GM12873 (cell line): ENCODE data around the gene ANGPTL5.

Experiments
- TF ChIP-seq, protein P1 (sequence below): IDR thresholded peaks from 2 replicates; pipeline ENCODE4 v1.5.1; 2012; ENCODE audit warnings: low read depth, mild to moderate bottlenecking, moderate library complexity, low read length, control low read depth; ENCODE audit not compliant: insufficient read depth; ENCODE audit errors: missing control alignments

ANGPTL5 gene

DNA sequence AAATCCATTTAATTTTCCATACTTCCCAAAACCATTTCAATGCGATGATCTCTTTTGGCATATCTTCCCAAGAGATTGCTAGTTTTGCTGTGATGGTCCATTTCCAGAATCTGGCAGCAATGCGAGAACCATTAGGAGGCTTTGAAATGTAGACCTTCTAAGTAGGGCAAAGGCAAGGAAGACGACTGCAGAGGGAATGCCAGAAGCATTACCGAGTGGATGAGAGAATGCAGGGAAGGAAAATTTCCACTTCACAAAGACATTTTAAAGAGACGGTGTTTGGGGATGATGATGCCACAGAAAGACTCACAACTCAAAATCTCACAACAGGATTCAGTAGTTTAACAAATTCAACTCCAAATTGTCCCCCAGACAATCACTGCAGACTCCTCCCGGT, 2.0 kb downstream of the ANGPTL5 start:
- TF ChIP-seq, protein P1, sequence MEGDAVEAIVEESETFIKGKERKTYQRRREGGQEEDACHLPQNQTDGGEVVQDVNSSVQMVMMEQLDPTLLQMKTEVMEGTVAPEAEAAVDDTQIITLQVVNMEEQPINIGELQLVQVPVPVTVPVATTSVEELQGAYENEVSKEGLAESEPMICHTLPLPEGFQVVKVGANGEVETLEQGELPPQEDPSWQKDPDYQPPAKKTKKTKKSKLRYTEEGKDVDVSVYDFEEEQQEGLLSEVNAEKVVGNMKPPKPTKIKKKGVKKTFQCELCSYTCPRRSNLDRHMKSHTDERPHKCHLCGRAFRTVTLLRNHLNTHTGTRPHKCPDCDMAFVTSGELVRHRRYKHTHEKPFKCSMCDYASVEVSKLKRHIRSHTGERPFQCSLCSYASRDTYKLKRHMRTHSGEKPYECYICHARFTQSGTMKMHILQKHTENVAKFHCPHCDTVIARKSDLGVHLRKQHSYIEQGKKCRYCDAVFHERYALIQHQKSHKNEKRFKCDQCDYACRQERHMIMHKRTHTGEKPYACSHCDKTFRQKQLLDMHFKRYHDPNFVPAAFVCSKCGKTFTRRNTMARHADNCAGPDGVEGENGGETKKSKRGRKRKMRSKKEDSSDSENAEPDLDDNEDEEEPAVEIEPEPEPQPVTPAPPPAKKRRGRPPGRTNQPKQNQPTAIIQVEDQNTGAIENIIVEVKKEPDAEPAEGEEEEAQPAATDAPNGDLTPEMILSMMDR: no peak

DNA sequence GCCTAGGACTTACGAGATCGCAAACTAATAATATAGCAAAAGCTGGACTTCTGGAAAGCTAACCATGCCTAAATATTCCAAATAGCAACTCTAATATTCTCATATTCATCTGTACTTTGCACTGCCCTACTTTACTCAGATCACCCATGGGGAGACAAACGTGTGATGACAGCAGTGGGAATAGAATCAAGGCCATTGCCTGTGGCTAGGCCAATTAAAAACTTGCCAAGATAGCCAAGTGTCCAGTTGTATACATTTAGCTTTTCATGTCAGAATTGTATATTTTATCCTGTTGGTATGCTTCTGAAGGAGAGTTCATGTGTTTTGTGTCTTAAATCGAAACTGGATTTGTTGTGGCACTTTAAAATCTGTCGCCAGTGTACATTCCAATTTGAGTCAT, 2.7 kb downstream of the ANGPTL5 start:
- TF ChIP-seq, protein P1: no peak

DNA sequence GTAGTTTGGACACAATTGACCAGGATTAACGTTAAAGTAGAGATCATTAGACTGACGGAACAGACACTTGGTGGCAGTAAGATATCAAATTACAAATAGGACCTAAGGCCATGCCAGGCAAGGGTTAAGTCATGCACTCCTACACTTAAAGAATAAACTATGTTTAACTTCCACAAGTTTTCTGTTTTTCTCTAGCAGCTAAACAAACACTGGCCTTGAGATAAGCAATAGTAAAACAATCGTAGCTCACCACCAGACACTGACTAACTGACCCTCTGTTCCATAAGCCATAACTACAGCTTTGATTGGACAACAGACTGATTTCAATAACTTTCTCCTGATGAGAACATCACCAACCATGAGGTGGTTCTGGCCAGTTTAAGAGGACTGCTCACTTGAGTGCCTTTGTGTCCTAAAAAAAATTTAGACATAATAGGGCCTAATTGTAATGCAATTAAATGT, 3.5 kb downstream of the ANGPTL5 start:
- TF ChIP-seq, protein P1: no peak

DNA sequence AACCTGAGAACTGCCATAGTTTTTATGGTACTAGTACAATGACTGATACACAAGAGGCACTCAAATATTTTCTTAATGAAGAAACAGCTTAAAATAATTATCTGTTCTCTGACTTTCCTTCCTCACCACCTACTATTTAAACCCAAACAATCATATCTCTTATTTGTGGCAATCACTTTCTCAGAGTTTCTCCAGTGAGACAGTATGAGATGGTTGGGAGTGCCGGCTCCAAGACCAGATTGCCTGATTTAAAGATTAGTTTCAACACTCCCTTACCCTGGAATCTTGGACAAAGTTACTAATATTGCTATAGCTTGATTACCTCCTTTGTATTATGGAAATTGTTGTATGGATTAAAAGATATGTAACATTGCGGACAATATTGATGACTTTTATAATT, 7.2 kb downstream of the ANGPTL5 start:
- TF ChIP-seq, protein P1: no peak

DNA sequence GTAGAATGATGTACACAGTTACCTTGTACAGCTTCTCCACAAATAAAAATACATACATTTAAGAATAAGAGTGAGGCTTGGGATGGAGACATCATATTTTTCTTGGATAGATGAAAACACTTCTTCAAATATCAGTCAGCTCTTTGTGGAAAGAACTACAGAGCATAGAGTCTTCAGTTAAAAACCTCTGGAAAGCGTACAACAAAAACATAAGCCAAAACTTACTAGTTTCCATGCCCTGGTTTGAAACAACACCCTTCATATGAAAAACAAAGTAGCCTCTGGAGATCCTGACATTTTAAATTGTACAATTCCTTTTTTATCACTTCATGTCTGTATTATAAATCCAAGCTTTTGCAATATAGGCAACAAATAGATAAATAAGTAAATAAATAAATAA, 8.5 kb downstream of the ANGPTL5 start:
- TF ChIP-seq, protein P1: no peak

DNA sequence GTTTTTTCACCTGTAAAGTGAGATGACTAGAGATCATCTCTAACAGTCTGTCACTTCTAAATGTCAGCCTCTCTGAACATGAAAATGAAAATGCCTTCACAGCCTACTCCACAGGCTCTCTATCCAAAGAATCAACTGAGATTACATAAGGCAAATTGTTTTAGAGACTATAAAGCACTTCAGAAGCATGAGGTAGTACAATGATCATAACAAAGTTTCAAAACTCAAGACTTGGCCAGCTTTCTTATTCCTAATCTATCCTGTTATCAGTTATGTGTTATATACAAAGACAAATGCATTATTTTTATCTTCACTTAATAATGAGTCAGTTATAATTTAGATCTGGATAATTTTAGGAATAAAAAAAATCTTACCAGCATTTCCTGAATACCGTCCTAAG, 21.8 kb downstream of the ANGPTL5 start:
- TF ChIP-seq, protein P1: no peak

DNA sequence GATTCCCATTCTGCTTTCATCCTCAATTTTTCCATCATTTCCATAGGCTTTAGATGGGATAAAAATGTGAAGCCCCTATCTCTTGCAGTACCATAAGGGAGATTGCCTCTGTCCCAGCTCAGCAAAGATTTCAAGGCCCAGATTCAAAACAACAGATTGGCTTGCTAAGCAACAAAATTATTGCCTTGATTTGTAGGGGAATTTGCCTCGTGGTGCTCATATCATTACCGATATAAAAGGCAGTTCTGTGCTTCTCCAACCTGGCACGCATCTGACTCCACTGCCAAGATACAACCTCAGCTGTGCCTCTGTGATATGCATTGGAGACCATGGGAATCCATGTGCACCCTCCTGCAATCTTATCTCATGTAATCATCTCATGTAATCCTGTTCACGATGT, 26.6 kb downstream of the ANGPTL5 start:
- TF ChIP-seq, protein P1: no peak
